Endothelial cell (in vitro differentiated cells): ENCODE measurements around the gene HSPA12A. TPM values are rescaled to one million over a fixed set of nuclear protein-coding genes. Genes with fewer than 3 reads are reported as not detected.

Source experiments
- DNase-seq: peaks from one replicate; pipeline ENCODE4 v3.0.0; 2021; ENCODE audit warnings: low spot score
- H3K27ac Mint-ChIP-seq: one replicate; pipeline ENCODE4 v1.8.0; 2021; ENCODE audit warnings: mixed read lengths, inconsistent platforms; ENCODE audit not compliant: unreplicated experiment
- H3K27me3 Mint-ChIP-seq: one replicate; pipeline ENCODE4 v1.8.0; 2021; ENCODE audit warnings: mild to moderate bottlenecking, moderate library complexity, mixed read lengths, inconsistent platforms; ENCODE audit not compliant: unreplicated experiment
- H3K36me3 Mint-ChIP-seq: one replicate; pipeline ENCODE4 v1.8.0; 2021; ENCODE audit warnings: mild to moderate bottlenecking, low read depth, mixed read lengths, inconsistent platforms; ENCODE audit not compliant: unreplicated experiment
- H3K4me1 Mint-ChIP-seq: one replicate; pipeline ENCODE4 v1.8.0; 2021; ENCODE audit warnings: mild to moderate bottlenecking, mixed read lengths, inconsistent platforms; ENCODE audit not compliant: unreplicated experiment
- H3K4me3 Mint-ChIP-seq: one replicate; pipeline ENCODE4 v1.8.0; 2021; ENCODE audit warnings: mild to moderate bottlenecking, mixed read lengths, inconsistent platforms; ENCODE audit not compliant: unreplicated experiment
- H3K9me3 Mint-ChIP-seq: one replicate; pipeline ENCODE4 v1.8.0; 2021; ENCODE audit warnings: mixed read lengths, inconsistent platforms; ENCODE audit not compliant: unreplicated experiment
- CTCF ChIP-seq: fragments of 200-600 bp; sonication (generic); IDR thresholded peaks from one replicate; pipeline ENCODE4 v1.5.0; 2021; ENCODE audit warnings: antibody characterized with exemption; ENCODE audit not compliant: unreplicated experiment
- total RNA-seq: library from RNA; stranded (reverse); fragmentation: NEBNext Ultra II Directional; extraction: Animal tissue kit (Norgen Biotek cat#: 25700); gene quantifications from one replicate; pipeline ENCODE4 v1.2.1, GENCODE V29; 2021; ENCODE audit not compliant: unreplicated experiment

The HSPA12A gene
- total RNA-seq, 1 donor from 2014 or later = 2.8 TPM

GRCh38 chr10:116730464-116731260 is 11.7 kb downstream of the HSPA12A start:
- no peaks in the 10 kb centered on the region for H3K4me1 Mint-ChIP-seq
- H3K27me3 Mint-ChIP-seq = peaks cover 2% of the 10 kb centered on the region
- H3K27ac Mint-ChIP-seq = no peak overlapping the region
- no peaks in the 10 kb centered on the region for H3K36me3 Mint-ChIP-seq
- no peak overlapping the region for H3K4me3 Mint-ChIP-seq
- no peak for TF ChIP-seq CTCF
- DNase-seq = no peak
- no peaks in the 10 kb centered on the region for H3K9me3 Mint-ChIP-seq

- Mint-ChIP-seq H3K27me3 (peaks cover 2% of the 10 kb centered on the region), H3K4me1 (no peaks in the 10 kb centered on the region), H3K36me3 (no peaks in the 10 kb centered on the region), H3K4me3 (no peak overlapping the region), H3K9me3 (no peaks in the 10 kb centered on the region), H3K27ac (no peak overlapping the region)
- DNase-seq = no peak
- TF ChIP-seq CTCF = no peak
Observed at GRCh38 chr10:116729243-116729642, 13.1 kb downstream of the HSPA12A start.

- H3K27ac Mint-ChIP-seq = no peak overlapping the region
- no peaks in the 10 kb centered on the region for H3K36me3 Mint-ChIP-seq
- H3K4me3 Mint-ChIP-seq = no peak overlapping the region
Observed at GRCh38 chr10:116728526-116729096, 13.8 kb downstream of the HSPA12A start.

GRCh38 chr10:116723428-116724281 is 18.7 kb downstream of the HSPA12A start:
- Mint-ChIP-seq H3K27me3 (no peaks in the 10 kb centered on the region), H3K27ac (no peak overlapping the region), H3K9me3 (no peaks in the 10 kb centered on the region), H3K4me1 (no peaks in the 10 kb centered on the region), H3K36me3 (no peaks in the 10 kb centered on the region), H3K4me3 (no peak overlapping the region)
- TF ChIP-seq CTCF = no peak
- DNase-seq = no peak

More at GRCh38 chr10:116728526-116729096, 13.8 kb downstream of the HSPA12A start:
- Mint-ChIP-seq H3K4me1 (no peaks in the 10 kb centered on the region), H3K27me3 (peaks cover 2% of the 10 kb centered on the region), H3K9me3 (no peaks in the 10 kb centered on the region)
- TF ChIP-seq CTCF = no peak
- no peak for DNase-seq
